Activated CD4-positive, alpha-beta memory T cell treated with anti-CD3 and anti-CD28 coated beads, Interleukin-2, amount 10 ng/mL, durations not matched to agents 7 days and 5 days (primary cell): Measurements from ENCODE around the gene ANGPTL1. TPM values are rescaled to one million over a fixed set of nuclear protein-coding genes. Genes with fewer than 3 reads are reported as not detected.

Experiments
- CTCF ChIA-PET: fragments of 350-600 bp; sonication (Branson Sonifier 250); formaldehyde crosslinking; loops from one replicate; lab custom pipeline; 2021; ENCODE audit warnings: antibody characterized with exemption, inconsistent platforms; lab: Charles Lee
- POLR2A ChIA-PET: fragments of 350-600 bp; sonication (Branson Sonifier 250); formaldehyde crosslinking; loops from one replicate; lab custom pipeline; 2021; ENCODE audit warnings: antibody characterized with exemption; lab: Charles Lee
- DNase-seq: peaks from one replicate; pipeline ENCODE4 v3.0.0-alpha.2; 2020
- H3K27ac Mint-ChIP-seq: one replicate; pipeline ENCODE4 v1.8.0; 2021; ENCODE audit warnings: mild to moderate bottlenecking, mixed read lengths
- H3K27me3 Mint-ChIP-seq: one replicate; pipeline ENCODE4 v1.8.0; 2021; ENCODE audit warnings: mixed read lengths
- H3K36me3 Mint-ChIP-seq: one replicate; pipeline ENCODE4 v1.8.0; 2021; ENCODE audit warnings: low read depth, mixed read lengths
- H3K4me1 Mint-ChIP-seq: one replicate; pipeline ENCODE4 v1.8.0; 2021; ENCODE audit warnings: mixed read lengths
- H3K4me3 Mint-ChIP-seq: one replicate; pipeline ENCODE4 v1.8.0; 2021; ENCODE audit warnings: mild to moderate bottlenecking, mixed read lengths
- H3K9me3 Mint-ChIP-seq: one replicate; pipeline ENCODE4 v1.8.0; 2021; ENCODE audit warnings: mixed read lengths
- total RNA-seq, 2 experiments: library from RNA; stranded (reverse); gene quantifications; one replicate each; pipeline ENCODE4 v1.2.3, GENCODE V29; 2021

Gene ANGPTL1
- total RNA-seq, 2 experiments from 2014 or later: not detected

DNA sequence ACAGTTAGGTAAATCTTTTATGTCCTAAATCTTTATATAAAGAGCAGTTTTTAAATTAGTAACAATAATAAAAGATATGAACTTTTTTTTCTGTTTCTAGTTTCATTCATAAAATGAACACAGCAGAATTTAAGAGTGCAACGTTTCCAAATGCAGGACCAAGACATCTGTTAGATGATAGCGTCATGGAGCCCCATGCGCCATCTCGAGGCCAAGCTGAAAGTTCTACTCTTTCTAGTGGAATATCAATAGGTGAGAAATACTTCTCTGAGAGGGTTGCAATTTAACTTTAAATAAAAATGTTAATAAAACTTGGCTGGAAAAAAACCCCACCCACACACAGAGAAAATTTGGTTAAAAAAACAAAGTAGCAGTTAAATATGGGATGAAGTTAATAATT lies 15.0 kb upstream of the ANGPTL1 start:
- Mint-ChIP-seq H3K4me1 (no peaks in the 10 kb centered on the region), H3K27ac (no peak overlapping the region), H3K36me3 (no peaks in the 10 kb centered on the region), H3K4me3 (no peak overlapping the region), H3K27me3 (no peaks in the 10 kb centered on the region), H3K9me3 (no peaks in the 10 kb centered on the region)
- POLR2A ChIA-PET: interaction anchor here (1.1 kb wide), 1 partner anchor 27 kb away, joined by 3 read pairs; no protein-coding TSS in a partner anchor
- DNase-seq: no peak
- CTCF ChIA-PET: no interaction called here

GRCh38 chr1:178881950-178882349 lies 11.1 kb upstream of the ANGPTL1 start:
- no peak for DNase-seq
- Mint-ChIP-seq H3K27ac (no peak overlapping the region), H3K4me3 (no peak overlapping the region), H3K9me3 (no peaks in the 10 kb centered on the region), H3K27me3 (no peaks in the 10 kb centered on the region), H3K4me1 (no peaks in the 10 kb centered on the region), H3K36me3 (no peaks in the 10 kb centered on the region)
- POLR2A ChIA-PET: no interaction called here
- CTCF ChIA-PET: no interaction called here

DNA sequence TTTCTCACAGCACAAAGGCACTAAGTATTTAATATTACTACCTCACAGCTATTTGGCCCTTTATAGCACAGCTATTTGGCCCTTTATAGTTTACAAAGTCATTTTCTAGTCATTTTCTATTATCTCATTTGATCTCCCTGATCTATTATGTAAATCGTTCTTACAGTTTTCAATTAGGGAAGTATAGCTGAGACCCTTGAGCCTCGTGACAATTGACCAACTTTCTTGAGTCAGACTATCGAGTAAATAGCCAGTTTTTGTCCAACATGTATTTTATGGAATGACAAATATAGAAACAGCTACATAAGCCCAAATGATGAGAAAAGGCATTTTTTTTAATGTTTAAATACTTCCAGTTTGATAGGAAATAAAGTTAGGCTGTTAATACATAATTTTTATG lies 7.0 kb upstream of the ANGPTL1 start:
- no peak overlapping the region for H3K4me3 Mint-ChIP-seq
- H3K27ac Mint-ChIP-seq: no peak overlapping the region
- no peaks in the 10 kb centered on the region for H3K36me3 Mint-ChIP-seq
- peaks cover 1% of the 10 kb centered on the region for H3K4me1 Mint-ChIP-seq
- H3K9me3 Mint-ChIP-seq: no peaks in the 10 kb centered on the region
- ChIA-PET CTCF (no interaction called here), POLR2A (no interaction called here)
- no peak for DNase-seq
- no peaks in the 10 kb centered on the region for H3K27me3 Mint-ChIP-seq

GRCh38 chr1:178875936-178876335 lies 5.1 kb upstream of the ANGPTL1 start:
- CTCF ChIA-PET: no interaction called here
- Mint-ChIP-seq H3K27me3 (no peaks in the 10 kb centered on the region), H3K36me3 (no peaks in the 10 kb centered on the region), H3K4me1 (peaks cover 5% of the 10 kb centered on the region), H3K27ac (no peak overlapping the region), H3K4me3 (no peak overlapping the region), H3K9me3 (no peaks in the 10 kb centered on the region)
- POLR2A ChIA-PET: no interaction called here
- no peak for DNase-seq

DNA sequence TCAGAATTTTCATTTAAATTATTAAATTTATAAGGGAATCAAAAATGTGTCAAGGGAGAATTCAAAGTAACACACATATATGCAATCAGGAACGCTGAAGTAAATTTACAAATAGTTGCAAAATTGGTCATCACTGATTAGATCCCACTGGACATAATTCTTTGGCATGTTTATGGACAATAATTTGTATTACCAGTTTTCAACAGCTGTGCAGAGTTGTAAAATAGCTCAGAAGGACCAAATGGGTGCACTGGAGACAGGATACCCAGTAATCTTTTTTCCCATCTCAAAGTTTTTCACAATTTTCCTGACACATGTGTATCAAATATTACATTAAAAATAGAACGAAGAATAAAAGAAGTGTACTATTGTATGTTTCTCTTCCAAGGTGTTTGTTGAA lies 4.1 kb upstream of the ANGPTL1 start:
- Mint-ChIP-seq H3K27ac (no peak overlapping the region), H3K36me3 (no peaks in the 10 kb centered on the region), H3K9me3 (no peaks in the 10 kb centered on the region), H3K4me3 (no peak overlapping the region), H3K4me1 (peaks cover 5% of the 10 kb centered on the region), H3K27me3 (no peaks in the 10 kb centered on the region)
- CTCF ChIA-PET: no interaction called here
- POLR2A ChIA-PET: no interaction called here
- DNase-seq: no peak

DNA sequence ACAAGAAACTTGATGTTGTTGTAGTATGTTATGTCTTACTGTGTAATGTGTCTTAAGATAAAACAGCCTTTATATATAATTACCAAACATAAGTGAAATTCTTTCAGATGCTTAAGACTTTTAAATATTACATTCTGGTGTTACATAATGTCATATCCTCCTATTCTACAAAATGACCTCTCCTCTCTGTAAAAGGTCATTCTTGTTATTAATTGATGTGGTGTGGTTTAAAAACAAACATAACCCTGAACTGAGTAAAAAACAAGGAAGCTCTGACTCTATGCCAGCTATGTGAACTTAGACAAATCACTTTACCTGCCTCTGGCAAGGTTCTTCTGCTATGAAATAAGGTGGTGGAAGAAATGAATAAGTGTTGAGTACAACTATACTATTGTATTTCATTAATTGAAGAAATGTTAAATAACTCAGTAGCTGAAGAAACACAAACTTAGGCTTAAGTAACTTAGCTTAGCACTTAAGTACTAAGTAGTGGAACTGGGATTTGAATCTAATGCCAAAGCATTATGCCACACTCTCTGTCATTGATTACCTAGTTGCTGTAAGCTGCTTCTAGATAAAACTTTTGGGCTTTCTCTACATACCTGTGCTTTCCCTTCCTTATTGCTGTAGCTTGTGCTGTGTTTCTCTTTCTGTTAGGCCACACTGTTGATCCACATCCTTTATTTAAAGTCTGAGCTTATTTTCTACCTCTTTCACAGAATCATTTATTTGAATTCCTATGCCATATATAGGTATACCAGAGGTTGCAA lies 859 bp upstream of the ANGPTL1 start:
- CTCF ChIA-PET: interaction anchor here (1.1 kb wide), 1 partner anchor 943 kb away, joined by 3 read pairs; no protein-coding TSS in a partner anchor
- no peaks in the 10 kb centered on the region for H3K9me3 Mint-ChIP-seq
- H3K4me3 Mint-ChIP-seq: no peak overlapping the region
- POLR2A ChIA-PET: no interaction called here
- DNase-seq: no peak
- no peaks in the 10 kb centered on the region for H3K36me3 Mint-ChIP-seq
- H3K27ac Mint-ChIP-seq: no peak overlapping the region
- H3K27me3 Mint-ChIP-seq: no peaks in the 10 kb centered on the region
- H3K4me1 Mint-ChIP-seq: peaks cover 7% of the 10 kb centered on the region

GRCh38 chr1:178870221-178870620 lies 656 bp downstream of the ANGPTL1 start:
- no peaks in the 10 kb centered on the region for H3K27me3 Mint-ChIP-seq
- POLR2A ChIA-PET: no interaction called here
- CTCF ChIA-PET: no interaction called here
- no peak for DNase-seq
- no peaks in the 10 kb centered on the region for H3K36me3 Mint-ChIP-seq
- peaks cover 7% of the 10 kb centered on the region for H3K4me1 Mint-ChIP-seq
- H3K4me3 Mint-ChIP-seq: no peak overlapping the region
- no peak overlapping the region for H3K27ac Mint-ChIP-seq
- H3K9me3 Mint-ChIP-seq: no peaks in the 10 kb centered on the region

- H3K4me3 Mint-ChIP-seq: no peak overlapping the region
- ChIA-PET POLR2A (no interaction called here), CTCF (no interaction called here)
Observed at GRCh38 chr1:178869119-178869697, 1.7 kb downstream of the ANGPTL1 start.

DNA sequence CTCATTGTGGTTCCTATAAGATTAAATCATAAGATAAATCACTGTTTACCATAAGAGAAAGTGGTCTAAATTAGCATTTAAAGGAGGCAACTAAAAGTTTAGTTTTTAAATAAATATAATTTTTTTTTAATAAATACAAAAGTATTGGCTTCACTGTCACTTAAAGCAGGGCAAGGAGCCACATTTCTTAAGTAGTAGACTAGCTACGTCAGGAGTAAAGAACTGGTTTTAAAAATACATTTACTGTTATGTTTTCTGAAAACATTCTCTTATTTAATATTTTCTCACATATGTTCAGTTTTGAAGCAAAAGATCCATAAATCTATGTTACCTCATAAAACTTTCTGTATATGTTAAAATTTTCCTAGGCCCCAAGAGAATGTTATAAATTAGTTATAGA lies 2.2 kb downstream of the ANGPTL1 start:
- Mint-ChIP-seq H3K4me3 (no peak overlapping the region), H3K9me3 (no peaks in the 10 kb centered on the region), H3K36me3 (no peaks in the 10 kb centered on the region), H3K27me3 (peaks cover 3% of the 10 kb centered on the region), H3K27ac (no peak overlapping the region), H3K4me1 (peaks cover 13% of the 10 kb centered on the region)
- no peak for DNase-seq
- ChIA-PET CTCF (no interaction called here), POLR2A (no interaction called here)

More at GRCh38 chr1:178869119-178869697, 1.7 kb downstream of the ANGPTL1 start:
- no peak for DNase-seq
- Mint-ChIP-seq H3K4me1 (peaks cover 13% of the 10 kb centered on the region), H3K27me3 (peaks cover 3% of the 10 kb centered on the region), H3K36me3 (no peaks in the 10 kb centered on the region), H3K9me3 (no peaks in the 10 kb centered on the region), H3K27ac (no peak overlapping the region)

GRCh38 chr1:178867670-178868069 lies 3.2 kb downstream of the ANGPTL1 start:
- no peaks in the 10 kb centered on the region for H3K9me3 Mint-ChIP-seq
- POLR2A ChIA-PET: no interaction called here
- H3K4me1 Mint-ChIP-seq: peaks cover 10% of the 10 kb centered on the region
- H3K27me3 Mint-ChIP-seq: peaks cover 8% of the 10 kb centered on the region
- CTCF ChIA-PET: interaction anchor here (1.1 kb wide), 1 partner anchor 11 kb away, joined by 3 read pairs; no protein-coding TSS in a partner anchor
- DNase-seq: no peak
- no peak overlapping the region for H3K27ac Mint-ChIP-seq
- no peaks in the 10 kb centered on the region for H3K36me3 Mint-ChIP-seq
- no peak overlapping the region for H3K4me3 Mint-ChIP-seq

DNA sequence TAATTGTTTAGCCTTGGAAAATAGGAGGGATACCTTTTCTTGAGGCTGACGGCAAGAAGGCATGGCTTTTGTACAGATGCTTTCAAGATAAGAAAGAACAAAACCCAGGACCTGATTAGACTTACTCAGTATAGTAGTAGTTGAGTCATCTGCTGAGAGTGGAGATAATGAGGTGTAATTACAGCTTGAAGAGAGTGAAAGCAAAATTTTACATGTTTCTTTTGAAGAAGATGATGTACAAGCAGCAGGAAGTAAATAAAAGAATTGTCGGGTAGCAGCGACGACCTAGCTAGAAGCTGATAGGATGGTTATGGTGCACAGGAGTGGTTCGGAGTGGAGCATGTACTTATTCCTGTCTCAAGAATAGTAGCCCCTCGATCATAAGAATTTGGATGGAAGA lies 6.6 kb downstream of the ANGPTL1 start:
- Mint-ChIP-seq H3K27ac (no peak overlapping the region), H3K9me3 (no peaks in the 10 kb centered on the region), H3K4me3 (no peak overlapping the region), H3K27me3 (peaks cover 8% of the 10 kb centered on the region), H3K36me3 (no peaks in the 10 kb centered on the region), H3K4me1 (peaks cover 8% of the 10 kb centered on the region)
- ChIA-PET POLR2A (no interaction called here), CTCF (no interaction called here)
- DNase-seq: no peak

DNA sequence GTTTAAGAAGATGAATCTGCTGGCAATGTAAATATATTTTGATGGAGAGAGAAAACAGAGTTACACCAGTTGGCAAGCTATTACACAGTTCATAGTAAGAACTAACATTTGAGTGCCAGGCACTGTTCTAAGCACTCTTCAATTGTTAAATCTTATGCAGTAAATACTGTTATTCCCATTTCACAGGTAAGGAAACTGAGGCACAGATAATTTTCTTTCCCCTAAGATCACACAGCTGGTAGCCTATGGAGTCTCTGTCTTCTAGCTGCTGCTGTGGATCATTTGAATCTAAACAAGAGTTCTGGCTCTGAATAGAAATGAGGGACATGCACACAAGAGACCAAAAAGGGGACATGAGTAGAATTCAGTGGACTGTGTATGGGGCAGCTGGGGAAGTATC lies 8.0 kb downstream of the ANGPTL1 start:
- H3K9me3 Mint-ChIP-seq: no peaks in the 10 kb centered on the region
- H3K4me3 Mint-ChIP-seq: no peak overlapping the region
- POLR2A ChIA-PET: no interaction called here
- H3K27ac Mint-ChIP-seq: no peak overlapping the region
- H3K4me1 Mint-ChIP-seq: peaks cover 8% of the 10 kb centered on the region
- DNase-seq: no peak
- H3K27me3 Mint-ChIP-seq: peaks cover 8% of the 10 kb centered on the region
- no peaks in the 10 kb centered on the region for H3K36me3 Mint-ChIP-seq
- CTCF ChIA-PET: no interaction called here

- Mint-ChIP-seq H3K27me3 (peaks cover 8% of the 10 kb centered on the region), H3K4me3 (no peak overlapping the region), H3K27ac (no peak overlapping the region), H3K4me1 (peaks cover 6% of the 10 kb centered on the region), H3K36me3 (no peaks in the 10 kb centered on the region), H3K9me3 (no peaks in the 10 kb centered on the region)
- ChIA-PET POLR2A (no interaction called here), CTCF (no interaction called here)
- no peak for DNase-seq
Observed at GRCh38 chr1:178862416-178862815, 8.5 kb downstream of the ANGPTL1 start.

DNA sequence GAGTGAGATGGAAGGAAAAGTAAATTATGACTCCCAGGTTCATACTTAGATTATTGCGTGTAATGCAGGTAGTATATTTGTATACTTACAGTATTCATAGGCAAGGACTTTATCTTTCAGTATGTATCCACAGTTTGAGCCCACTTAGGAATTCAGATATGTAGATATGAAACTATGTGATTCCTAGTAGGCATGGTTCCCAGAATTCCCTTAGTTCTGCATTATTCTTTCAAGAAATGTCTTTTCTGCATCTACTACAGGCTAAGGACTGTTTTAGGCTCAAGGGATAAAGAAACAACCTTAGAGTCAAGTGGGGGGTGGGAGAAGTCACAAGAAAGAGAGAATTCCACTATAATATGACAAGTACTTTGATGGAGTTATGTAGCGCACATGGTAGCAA lies 13.8 kb downstream of the ANGPTL1 start:
- no peaks in the 10 kb centered on the region for H3K27me3 Mint-ChIP-seq
- CTCF ChIA-PET: no interaction called here

More for the DNA sequence above, 13.8 kb downstream of the ANGPTL1 start:
- Mint-ChIP-seq H3K4me1 (no peaks in the 10 kb centered on the region), H3K4me3 (no peak overlapping the region), H3K36me3 (no peaks in the 10 kb centered on the region), H3K27ac (no peak overlapping the region), H3K9me3 (no peaks in the 10 kb centered on the region)
- no peak for DNase-seq
- POLR2A ChIA-PET: no interaction called here
